DND-41 (cell line): ENCODE measurements around the gene LIPT2.

Experiments used
- ATAC-seq: fragments of 200-7000 bp; cut with Tn5 transposase; 3 replicates; pipeline ENCODE4 v1.9.1; 2021; ENCODE audit warnings: low read depth; ENCODE audit not compliant: insufficient read depth
- DNase-seq: peaks from one replicate; pipeline ENCODE4 v3.0.0-alpha.2; 2020
- H2AFZ ChIP-seq: 2 replicates; pipeline ENCODE4 v1.6.0; 2012; ENCODE audit warnings: low read depth, low read length
- H3K27ac ChIP-seq: 2 replicates; pipeline ENCODE4 v1.5.1; 2012; ENCODE audit warnings: low read length, inconsistent platforms
- H3K27me3 ChIP-seq: fragments of 200-600 bp; sonication (generic); 2 replicates; pipeline ENCODE4 v1.6.0; 2012; ENCODE audit warnings: low read length, mild to moderate bottlenecking, inconsistent platforms; ENCODE audit not compliant: insufficient read depth, poor library complexity
- H3K36me3 ChIP-seq: 2 replicates; pipeline ENCODE4 v1.5.1; 2012; ENCODE audit warnings: low read length, inconsistent platforms; ENCODE audit not compliant: insufficient read depth
- H3K4me1 ChIP-seq: 2 replicates; pipeline ENCODE4 v1.5.1; 2012; ENCODE audit warnings: mild to moderate bottlenecking, low read length; ENCODE audit not compliant: insufficient read depth
- H3K4me2 ChIP-seq: 2 replicates; pipeline ENCODE4 v1.6.0; 2012; ENCODE audit warnings: mild to moderate bottlenecking, moderate library complexity, low read length, inconsistent platforms; ENCODE audit not compliant: insufficient read depth
- H3K4me3 ChIP-seq, 2 experiments: fragments of 200-600 bp in 1 of 2; shearing (Covaris generic) in 1 of 2; 2 replicates each; pipeline ENCODE4 v1.5.1; 2012 to 2016; ENCODE audit warnings: inconsistent platforms in 2 of 2, low read length in 2 of 2, mild to moderate bottlenecking in 2 of 2, low read depth in 1 of 2, moderate library complexity in 1 of 2
- H3K79me2 ChIP-seq: 2 replicates; pipeline ENCODE4 v1.6.0; 2012; ENCODE audit warnings: low read length, inconsistent platforms; ENCODE audit not compliant: insufficient read depth
- H3K9ac ChIP-seq: 2 replicates; pipeline ENCODE4 v1.6.0; 2012; ENCODE audit warnings: low read depth, mild to moderate bottlenecking, inconsistent platforms, low read length, moderate library complexity
- H3K9me3 ChIP-seq: 2 replicates; pipeline ENCODE4 v1.5.1; 2012; ENCODE audit warnings: low read length, moderate library complexity, mild to moderate bottlenecking, inconsistent platforms; ENCODE audit not compliant: insufficient read depth, severe bottlenecking
- H4K20me1 ChIP-seq: 2 replicates; pipeline ENCODE4 v1.6.0; 2012; ENCODE audit warnings: low read length; ENCODE audit not compliant: insufficient read depth
- EZH2 ChIP-seq: IDR thresholded peaks from 3 replicates; pipeline ENCODE4 v1.6.1; 2012; ENCODE audit warnings: borderline replicate concordance, low read depth, mild to moderate bottlenecking, moderate library complexity, low read length, inconsistent platforms; ENCODE audit not compliant: severe bottlenecking
- TF ChIP-seq, protein P1 (sequence below): IDR thresholded peaks from 2 replicates; pipeline ENCODE4 v1.5.1; 2012; ENCODE audit warnings: borderline replicate concordance, low read length, moderate library complexity, mild to moderate bottlenecking; ENCODE audit not compliant: poor library complexity, severe bottlenecking; ENCODE audit errors: extremely low read depth

LIPT2 gene

DNA sequence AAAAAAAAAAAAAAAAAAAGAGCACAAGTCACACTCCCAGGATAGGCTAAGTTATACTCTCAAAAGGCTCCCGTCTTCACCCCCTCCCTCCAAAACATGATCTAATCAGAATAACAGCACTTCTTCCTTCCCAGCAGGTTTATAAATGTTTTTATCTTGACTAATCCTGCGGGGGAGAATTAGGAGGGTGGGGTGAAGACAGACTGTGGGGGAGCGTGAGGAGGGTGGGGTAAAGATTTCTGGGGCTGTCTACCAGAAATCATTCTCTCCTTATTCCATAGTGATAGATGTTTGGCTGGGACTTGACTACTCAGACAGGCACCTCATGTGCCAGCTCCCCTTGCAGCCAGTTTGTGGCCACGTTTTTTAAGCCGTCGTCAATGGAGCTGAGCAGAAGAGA lies 43.2 kb downstream of the LIPT2 start:
- no peak for ATAC-seq
- Histone ChIP-seq H3K36me3 (no peaks in the 10 kb centered on the region), H3K9me3 (no peaks in the 10 kb centered on the region), H3K9ac (no peak overlapping the region), H3K4me1 (no peaks in the 10 kb centered on the region), H3K79me2 (no peaks in the 10 kb centered on the region), H3K4me3 (no peak overlapping the region), H3K4me2 (no peak overlapping the region), H3K27me3 (peaks cover under 1% of the 10 kb centered on the region), H2AFZ (no peak overlapping the region), H3K27ac (no peak overlapping the region), H4K20me1 (no peaks in the 10 kb centered on the region)
- no peak for DNase-seq
- TF ChIP-seq, protein P1, sequence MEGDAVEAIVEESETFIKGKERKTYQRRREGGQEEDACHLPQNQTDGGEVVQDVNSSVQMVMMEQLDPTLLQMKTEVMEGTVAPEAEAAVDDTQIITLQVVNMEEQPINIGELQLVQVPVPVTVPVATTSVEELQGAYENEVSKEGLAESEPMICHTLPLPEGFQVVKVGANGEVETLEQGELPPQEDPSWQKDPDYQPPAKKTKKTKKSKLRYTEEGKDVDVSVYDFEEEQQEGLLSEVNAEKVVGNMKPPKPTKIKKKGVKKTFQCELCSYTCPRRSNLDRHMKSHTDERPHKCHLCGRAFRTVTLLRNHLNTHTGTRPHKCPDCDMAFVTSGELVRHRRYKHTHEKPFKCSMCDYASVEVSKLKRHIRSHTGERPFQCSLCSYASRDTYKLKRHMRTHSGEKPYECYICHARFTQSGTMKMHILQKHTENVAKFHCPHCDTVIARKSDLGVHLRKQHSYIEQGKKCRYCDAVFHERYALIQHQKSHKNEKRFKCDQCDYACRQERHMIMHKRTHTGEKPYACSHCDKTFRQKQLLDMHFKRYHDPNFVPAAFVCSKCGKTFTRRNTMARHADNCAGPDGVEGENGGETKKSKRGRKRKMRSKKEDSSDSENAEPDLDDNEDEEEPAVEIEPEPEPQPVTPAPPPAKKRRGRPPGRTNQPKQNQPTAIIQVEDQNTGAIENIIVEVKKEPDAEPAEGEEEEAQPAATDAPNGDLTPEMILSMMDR: no peak

GRCh38 chr11:74449369-74449931 lies 44.1 kb downstream of the LIPT2 start:
- peak; percentile 93 for ATAC-seq
- TF ChIP-seq, protein P1: peak; percentile 72
- no peak for TF ChIP-seq EZH2
- Histone ChIP-seq H3K9ac (no peak overlapping the region), H3K27me3 (peaks cover 4% of the 10 kb centered on the region), H2AFZ (no peak overlapping the region), H3K36me3 (no peaks in the 10 kb centered on the region), H3K79me2 (no peaks in the 10 kb centered on the region), H3K9me3 (no peaks in the 10 kb centered on the region), H3K4me3 (no peak overlapping the region), H3K27ac (no peak overlapping the region), H4K20me1 (no peaks in the 10 kb centered on the region), H3K4me2 (no peak overlapping the region), H3K4me1 (no peaks in the 10 kb centered on the region)
- peak; percentile 42 for DNase-seq

GRCh38 chr11:74447720-74448119 lies 45.8 kb downstream of the LIPT2 start:
- Histone ChIP-seq H2AFZ (no peak overlapping the region), H3K9me3 (no peaks in the 10 kb centered on the region), H3K79me2 (no peaks in the 10 kb centered on the region), H3K27me3 (peaks cover 11% of the 10 kb centered on the region), H3K27ac (no peak overlapping the region), H3K4me1 (no peaks in the 10 kb centered on the region), H3K9ac (no peak overlapping the region), H3K36me3 (no peaks in the 10 kb centered on the region), H4K20me1 (no peaks in the 10 kb centered on the region), H3K4me3 (no peak overlapping the region), H3K4me2 (no peak overlapping the region)
- ATAC-seq (no peak), DNase-seq (no peak)
- TF ChIP-seq, protein P1: no peak
- no peak for TF ChIP-seq EZH2

DNA sequence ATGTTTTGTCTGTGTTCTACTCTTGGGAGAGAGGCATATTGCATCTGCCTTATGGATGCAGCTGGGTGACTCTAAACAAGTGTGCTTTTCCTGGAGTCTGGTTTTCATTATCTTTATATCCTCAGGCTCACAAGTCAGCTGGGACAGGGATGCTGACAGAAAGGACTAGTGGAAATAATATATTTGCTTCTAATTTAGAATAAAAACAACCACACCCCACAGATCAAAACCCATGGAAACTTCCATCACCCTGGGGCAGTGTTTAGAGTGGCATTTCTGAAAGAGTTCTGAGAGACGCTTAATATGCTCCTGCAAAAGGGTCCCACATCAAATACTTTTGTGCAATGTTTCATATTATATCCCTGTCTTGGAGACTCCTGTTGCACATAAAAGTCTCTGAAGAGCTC lies 47.0 kb downstream of the LIPT2 start:
- no peak overlapping the region for H3K4me2 ChIP-seq
- no peaks in the 10 kb centered on the region for H3K36me3 ChIP-seq
- H3K27ac ChIP-seq: no peak overlapping the region
- DNase-seq: no peak
- H3K9me3 ChIP-seq: no peaks in the 10 kb centered on the region
- H3K9ac ChIP-seq: no peak overlapping the region
- ATAC-seq: no peak
- H2AFZ ChIP-seq: no peak overlapping the region
- peaks cover 11% of the 10 kb centered on the region for H3K27me3 ChIP-seq
- no peaks in the 10 kb centered on the region for H4K20me1 ChIP-seq
- H3K4me1 ChIP-seq: no peaks in the 10 kb centered on the region
- H3K79me2 ChIP-seq: no peaks in the 10 kb centered on the region
- TF ChIP-seq, protein P1: no peak
- no peak for TF ChIP-seq EZH2
- H3K4me3 ChIP-seq: no peak overlapping the region
